ENCODE measurements around the gene GPBAR1.

DNA sequence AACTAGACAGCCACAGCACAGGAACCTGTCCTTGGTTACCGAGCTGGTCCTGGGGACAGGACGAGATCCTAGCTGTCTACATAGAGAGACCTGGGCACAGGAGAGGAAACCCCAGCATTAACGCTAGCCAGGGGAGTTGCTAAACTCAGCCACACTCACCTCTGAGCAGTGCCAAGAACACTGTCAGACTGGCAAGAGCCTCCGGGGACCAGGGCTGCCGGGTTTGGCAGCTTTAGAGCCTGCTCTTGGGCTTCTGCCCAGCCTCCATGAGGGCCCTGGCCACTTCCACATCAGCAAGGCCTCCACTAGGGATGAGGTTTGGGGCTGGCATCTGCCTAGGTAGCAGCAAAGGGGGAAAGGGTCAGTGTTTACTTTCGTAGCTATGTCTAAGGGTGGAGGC, 24.8 kb downstream of the GPBAR1 start:
- TF ChIP-seq, protein P1, sequence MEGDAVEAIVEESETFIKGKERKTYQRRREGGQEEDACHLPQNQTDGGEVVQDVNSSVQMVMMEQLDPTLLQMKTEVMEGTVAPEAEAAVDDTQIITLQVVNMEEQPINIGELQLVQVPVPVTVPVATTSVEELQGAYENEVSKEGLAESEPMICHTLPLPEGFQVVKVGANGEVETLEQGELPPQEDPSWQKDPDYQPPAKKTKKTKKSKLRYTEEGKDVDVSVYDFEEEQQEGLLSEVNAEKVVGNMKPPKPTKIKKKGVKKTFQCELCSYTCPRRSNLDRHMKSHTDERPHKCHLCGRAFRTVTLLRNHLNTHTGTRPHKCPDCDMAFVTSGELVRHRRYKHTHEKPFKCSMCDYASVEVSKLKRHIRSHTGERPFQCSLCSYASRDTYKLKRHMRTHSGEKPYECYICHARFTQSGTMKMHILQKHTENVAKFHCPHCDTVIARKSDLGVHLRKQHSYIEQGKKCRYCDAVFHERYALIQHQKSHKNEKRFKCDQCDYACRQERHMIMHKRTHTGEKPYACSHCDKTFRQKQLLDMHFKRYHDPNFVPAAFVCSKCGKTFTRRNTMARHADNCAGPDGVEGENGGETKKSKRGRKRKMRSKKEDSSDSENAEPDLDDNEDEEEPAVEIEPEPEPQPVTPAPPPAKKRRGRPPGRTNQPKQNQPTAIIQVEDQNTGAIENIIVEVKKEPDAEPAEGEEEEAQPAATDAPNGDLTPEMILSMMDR (IDR thresholded peaks at IDR 0.05), result no peak
- TF ChIP-seq POLR2A (IDR thresholded peaks at IDR 0.05), result no peak
